ENCODE data around the gene SDCCAG8. TPM values are rescaled to one million over a fixed set of nuclear protein-coding genes. Genes with fewer than 3 reads are reported as not detected.

Gene SDCCAG8
- total and polyA plus RNA-seq, 11 donors: 7.8 to 36.6 (median 21.6) TPM

GRCh38 chr1:243443557-243443956, 187.7 kb downstream of the SDCCAG8 start:
- Histone ChIP-seq H3K27ac (peak overlapping the region in 6 of 12 donors; percentile 16 to 56 (median 27)), H3K9me3 (no peaks in the 10 kb centered on the region), H3K36me3 (no peaks in the 10 kb centered on the region), H3K4me3 (peak overlapping the region in 1 of 12 donors; percentile 5), H3K27me3 (no peaks in the 10 kb centered on the region), H3K4me1 (peaks cover 0 to 33% (median 20%) of the 10 kb centered on the region in 12 donors)
- 30 to 46% (median 34%) methylated on average over 4 of the region's 4 CpGs for WGBS, 4 donors
- no peak for DNase-seq
- intact Hi-C loops (cut with DNase I): no loop called here
- no peak for TF ChIP-seq CTCF (IDR thresholded peaks at IDR 0.05)
- no peak for TF ChIP-seq POLR2A (IDR thresholded peaks at IDR 0.05)
- ATAC-seq: no peak

GRCh38 chr1:243447347-243447746, 191.5 kb downstream of the SDCCAG8 start:
- H3K4me3 ChIP-seq: no peak overlapping the region
- 43 to 59% (median 49%) methylated on average over 3 of the region's 3 CpGs for WGBS, 4 donors
- H3K27ac ChIP-seq: peak overlapping the region in 1 of 12 donors; percentile 8
- H3K36me3 ChIP-seq: peaks cover 0 to 8% (median 0%) of the 10 kb centered on the region in 9 donors
- intact Hi-C loops (cut with DNase I): no loop called here
- no peaks in the 10 kb centered on the region for H3K9me3 ChIP-seq
- TF ChIP-seq CTCF (IDR thresholded peaks at IDR 0.05) (no peak), POLR2A (IDR thresholded peaks at IDR 0.05) (no peak)
- peaks cover 0 to 38% (median 19%) of the 10 kb centered on the region in 12 donors for H3K4me1 ChIP-seq
- ATAC-seq (peak; percentile 57 to 82 (median 62)), DNase-seq (peak in 2 of 5 donors; percentile 27 to 58)
- no peaks in the 10 kb centered on the region for H3K27me3 ChIP-seq

GRCh38 chr1:243447844-243448243, 192.0 kb downstream of the SDCCAG8 start:
- WGBS, 4 donors: 56 to 58% (median 57%) methylated on average over 4 of the region's 4 CpGs
- no peak for ATAC-seq
- H3K27ac ChIP-seq: peak overlapping the region in 1 of 12 donors; percentile 8
- H3K9me3 ChIP-seq: no peaks in the 10 kb centered on the region
- H3K4me3 ChIP-seq: no peak overlapping the region
- H3K4me1 ChIP-seq: peaks cover 0 to 36% (median 15%) of the 10 kb centered on the region in 12 donors
- no peaks in the 10 kb centered on the region for H3K27me3 ChIP-seq
- TF ChIP-seq CTCF (IDR thresholded peaks at IDR 0.05) (no peak), POLR2A (IDR thresholded peaks at IDR 0.05) (no peak)
- DNase-seq: no peak
- intact Hi-C loops (cut with DNase I): no loop called here
- peaks cover 0 to 8% (median 0%) of the 10 kb centered on the region in 9 donors for H3K36me3 ChIP-seq

GRCh38 chr1:243449373-243449772, 193.5 kb downstream of the SDCCAG8 start:
- TF ChIP-seq POLR2A (IDR thresholded peaks at IDR 0.05) (no peak), CTCF (IDR thresholded peaks at IDR 0.05) (no peak)
- Histone ChIP-seq H3K36me3 (peaks cover 0 to 14% (median 0%) of the 10 kb centered on the region in 9 donors), H3K9me3 (no peaks in the 10 kb centered on the region), H3K27ac (no peak overlapping the region), H3K4me1 (peaks cover 0 to 24% (median 6%) of the 10 kb centered on the region in 12 donors), H3K27me3 (no peaks in the 10 kb centered on the region), H3K4me3 (no peak overlapping the region)
- ATAC-seq (no peak), DNase-seq (no peak)
- 94 to 97% (median 96%) methylated on average over 6 of the region's 6 CpGs for WGBS, 4 donors
- intact Hi-C loops (cut with DNase I): no loop called here
